ENCODE data around the gene DDB1.

GRCh38 chr11:61279934-61280659 is 52.8 kb downstream of the DDB1 start:
- TF ChIP-seq FOXK2 (IDR thresholded peaks at IDR 0.05) (no peak), ELF4 (IDR thresholded peaks at IDR 0.05) (no peak), FOXM1 (IDR thresholded peaks at IDR 0.05; ENCODE audit: borderline replicate concordance) (no peak), BHLHE40 (IDR thresholded peaks at IDR 0.05; ENCODE audit: borderline replicate concordance) (no peak), L3MBTL2 (conservative IDR thresholded peaks at IDR 0.05) (no peak), SP1 (IDR thresholded peaks at IDR 0.05) (no peak), ZNF384 (IDR thresholded peaks at IDR 0.05) (no peak), FOXA1 (IDR thresholded peaks at IDR 0.05) (no peak), HDGF (IDR thresholded peaks at IDR 0.05; ENCODE audit: borderline replicate concordance) (no peak), TARDBP (IDR thresholded peaks at IDR 0.05) (no peak), PKNOX1 (IDR thresholded peaks at IDR 0.05) (no peak), ARNT (IDR thresholded peaks at IDR 0.05) (no peak), SUZ12 (IDR thresholded peaks at IDR 0.05) (no peak), CTBP1 (IDR thresholded peaks at IDR 0.05; ENCODE audit: borderline replicate concordance) (no peak)
